GM12864 (cell line): ENCODE measurements around the gene NRG2.

Experiments
- DNase-seq: peaks from one replicate; pipeline ENCODE4 v3.0.0-alpha.2; 2011; ENCODE audit warnings: low read depth
- H3K4me3 ChIP-seq: 2 replicates; pipeline ENCODE4 v1.5.1; 2011; ENCODE audit warnings: mild to moderate bottlenecking, low read depth, low read length, control low read depth
- TF ChIP-seq, protein P1 (sequence below): IDR thresholded peaks from 2 replicates; pipeline ENCODE4 v1.5.1; 2011; ENCODE audit warnings: low read depth, mild to moderate bottlenecking, moderate library complexity, low read length, control low read depth, inconsistent platforms; ENCODE audit errors: missing control alignments

Gene NRG2

DNA sequence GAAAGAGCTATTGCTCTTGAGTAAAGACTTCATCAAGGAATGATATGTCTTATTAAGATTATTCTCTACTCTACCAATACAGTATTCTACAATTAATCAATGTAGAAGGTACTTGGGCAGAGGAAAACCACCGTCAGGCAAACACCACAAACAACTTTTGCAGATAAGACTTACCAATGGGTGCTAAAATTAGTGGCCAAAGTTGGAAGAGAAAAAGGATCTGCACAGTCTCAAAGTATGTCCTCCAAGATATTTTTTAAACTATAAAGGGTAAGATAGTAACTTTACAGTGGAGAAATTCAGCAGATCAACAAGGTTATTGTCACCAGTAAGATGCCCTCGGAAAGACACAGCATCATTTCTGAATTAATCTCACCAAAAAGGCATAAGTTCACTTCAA is 38.9 kb downstream of the NRG2 start:
- TF ChIP-seq, protein P1, sequence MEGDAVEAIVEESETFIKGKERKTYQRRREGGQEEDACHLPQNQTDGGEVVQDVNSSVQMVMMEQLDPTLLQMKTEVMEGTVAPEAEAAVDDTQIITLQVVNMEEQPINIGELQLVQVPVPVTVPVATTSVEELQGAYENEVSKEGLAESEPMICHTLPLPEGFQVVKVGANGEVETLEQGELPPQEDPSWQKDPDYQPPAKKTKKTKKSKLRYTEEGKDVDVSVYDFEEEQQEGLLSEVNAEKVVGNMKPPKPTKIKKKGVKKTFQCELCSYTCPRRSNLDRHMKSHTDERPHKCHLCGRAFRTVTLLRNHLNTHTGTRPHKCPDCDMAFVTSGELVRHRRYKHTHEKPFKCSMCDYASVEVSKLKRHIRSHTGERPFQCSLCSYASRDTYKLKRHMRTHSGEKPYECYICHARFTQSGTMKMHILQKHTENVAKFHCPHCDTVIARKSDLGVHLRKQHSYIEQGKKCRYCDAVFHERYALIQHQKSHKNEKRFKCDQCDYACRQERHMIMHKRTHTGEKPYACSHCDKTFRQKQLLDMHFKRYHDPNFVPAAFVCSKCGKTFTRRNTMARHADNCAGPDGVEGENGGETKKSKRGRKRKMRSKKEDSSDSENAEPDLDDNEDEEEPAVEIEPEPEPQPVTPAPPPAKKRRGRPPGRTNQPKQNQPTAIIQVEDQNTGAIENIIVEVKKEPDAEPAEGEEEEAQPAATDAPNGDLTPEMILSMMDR = no peak

DNA sequence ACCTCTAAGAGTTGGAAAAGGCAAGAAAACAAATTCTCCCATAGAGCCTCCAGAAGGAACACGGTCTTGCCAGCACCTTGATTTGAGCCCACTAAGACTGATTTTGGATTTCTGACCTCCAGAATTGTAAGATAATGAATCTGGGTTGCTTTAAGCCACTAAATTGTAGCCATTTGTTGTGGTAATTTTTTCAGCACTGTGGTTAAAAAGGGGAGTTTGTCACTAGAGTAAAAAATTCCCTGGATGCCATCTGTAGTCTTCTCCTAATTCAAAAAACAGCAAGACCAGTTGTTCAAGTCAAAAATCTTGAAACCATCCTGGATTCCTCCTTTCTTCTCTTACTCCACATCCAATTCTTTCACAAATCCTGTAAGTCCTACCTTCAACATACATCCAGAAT is 39.6 kb downstream of the NRG2 start:
- DNase-seq = no peak
- H3K4me3 ChIP-seq = no peak overlapping the region
- TF ChIP-seq, protein P1 = no peak

More for the DNA sequence above, 38.9 kb downstream of the NRG2 start:
- no peak for DNase-seq
- H3K4me3 ChIP-seq = no peak overlapping the region

DNA sequence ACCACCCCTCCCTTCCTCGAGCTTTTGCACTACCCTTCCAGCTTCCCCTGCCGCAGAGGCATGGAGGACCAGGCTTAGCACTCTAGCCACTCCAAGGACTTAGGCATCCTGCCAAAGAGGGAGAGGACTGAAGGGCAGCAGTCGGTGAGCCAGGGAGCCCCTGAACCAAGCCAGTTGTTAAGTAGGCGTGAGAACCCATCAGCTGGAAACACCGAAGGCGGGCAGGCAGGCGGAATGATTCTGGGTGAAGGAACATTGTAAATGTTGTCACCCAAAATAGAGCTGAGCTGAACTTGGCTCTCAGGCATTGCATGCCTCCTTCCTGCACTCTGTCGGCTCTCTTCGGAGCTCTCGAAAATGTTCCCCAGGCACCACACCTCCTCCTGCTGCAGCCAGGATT is 42.8 kb downstream of the NRG2 start:
- DNase-seq = no peak
- H3K4me3 ChIP-seq = no peak overlapping the region
- TF ChIP-seq, protein P1 = no peak

DNA sequence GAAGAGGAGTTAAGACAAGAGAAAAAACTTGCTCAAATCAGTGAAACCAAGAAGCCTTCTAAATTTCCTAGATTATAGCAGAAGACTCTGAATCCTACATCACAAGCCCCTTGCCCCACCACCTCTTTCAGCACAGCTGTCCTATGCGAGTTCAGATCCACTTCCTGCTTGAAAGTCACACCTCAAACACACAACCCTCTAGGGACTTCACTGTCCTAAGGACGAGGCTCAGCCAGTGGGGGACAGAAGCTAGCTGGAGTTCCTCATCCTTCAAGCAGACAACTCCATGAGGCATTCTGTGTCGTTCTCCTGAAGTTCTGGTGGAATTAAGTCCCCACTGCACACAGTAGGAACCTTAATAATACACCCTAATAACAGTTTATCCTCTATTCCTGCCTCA is 44.3 kb downstream of the NRG2 start:
- TF ChIP-seq, protein P1 = no peak
- no peak overlapping the region for H3K4me3 ChIP-seq
- DNase-seq = no peak

DNA sequence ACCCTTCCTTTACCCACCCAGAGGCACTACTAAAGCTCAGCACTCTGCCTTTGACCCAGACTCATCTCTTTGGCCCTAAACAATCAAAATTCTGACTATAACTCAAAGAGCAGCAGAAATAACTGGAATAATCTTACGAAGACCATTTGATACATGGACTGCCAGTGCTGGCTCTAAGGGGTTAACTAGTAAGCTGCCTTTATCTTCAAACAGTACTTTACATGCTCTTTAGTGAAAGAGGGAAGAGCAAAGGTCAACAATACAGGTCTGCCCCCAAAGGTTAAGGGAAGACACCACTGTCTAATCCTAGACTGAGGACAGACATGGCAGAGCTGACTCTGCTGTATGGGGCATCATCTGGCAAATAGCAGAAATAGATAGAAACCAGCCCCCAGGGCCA is 45.8 kb downstream of the NRG2 start:
- no peak overlapping the region for H3K4me3 ChIP-seq
- DNase-seq = no peak
- TF ChIP-seq, protein P1 = no peak

DNA sequence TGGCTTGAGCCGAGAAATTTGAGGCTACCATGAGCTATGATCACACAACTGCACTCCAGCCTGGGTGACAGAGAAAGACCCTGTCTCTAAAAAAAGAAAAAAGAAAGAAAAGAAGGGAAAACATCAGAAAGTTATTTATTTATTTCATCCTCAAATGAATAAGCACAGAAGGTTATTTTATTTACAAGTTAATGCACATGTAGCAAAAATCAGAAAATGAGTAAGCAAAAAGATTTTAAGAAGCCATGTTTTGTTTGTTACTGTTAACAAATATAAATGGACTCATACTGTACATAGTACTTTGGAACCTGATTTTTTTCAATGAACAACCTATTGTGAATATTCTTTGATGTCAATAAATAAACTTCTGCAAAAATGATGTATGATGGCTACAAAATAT is 47.2 kb downstream of the NRG2 start:
- no peak for DNase-seq
- no peak overlapping the region for H3K4me3 ChIP-seq
- TF ChIP-seq, protein P1 = no peak

DNA sequence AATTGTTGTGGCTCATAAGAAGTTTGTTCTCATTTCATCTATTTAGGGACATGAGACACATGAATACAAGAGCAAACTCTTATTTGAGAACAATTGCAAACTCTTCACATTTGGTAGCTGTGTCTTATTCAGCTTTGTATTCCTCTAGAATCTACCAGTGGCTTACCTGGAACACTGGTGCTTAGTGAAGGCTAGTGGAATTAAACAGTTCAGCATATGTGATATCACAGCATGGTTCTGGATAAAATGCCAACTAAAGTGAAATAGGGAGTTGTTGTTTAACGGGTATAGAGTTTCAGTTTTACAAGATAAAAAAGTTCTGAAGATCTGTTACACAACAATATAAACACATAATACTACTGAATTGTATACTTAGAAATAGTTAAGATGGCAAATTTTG is 48.9 kb downstream of the NRG2 start:
- DNase-seq = no peak
- TF ChIP-seq, protein P1 = no peak
- no peak overlapping the region for H3K4me3 ChIP-seq
